B cell (primary cell): ENCODE measurements around the gene STMN3. TPM values are rescaled to one million over a fixed set of nuclear protein-coding genes. Genes with fewer than 3 reads are reported as not detected.
A peak's percentile ranks its signal among the peaks of the same experiment; 100 is the strongest.

ENCODE experiments used
- ATAC-seq: fragments of 200-7000 bp; cut with Tn5 transposase; one replicate; pipeline ENCODE4 v1.10.0; 2021; ENCODE audit warnings: low read depth, mild to moderate bottlenecking, moderate number of reproducible peaks, moderate library complexity
- CTCF ChIA-PET: fragments of 350-600 bp; sonication (Branson Sonifier 250); formaldehyde crosslinking; loops from one replicate; lab custom pipeline; 2021; ENCODE audit warnings: antibody characterized with exemption, inconsistent platforms; lab: Charles Lee
- POLR2A ChIA-PET: fragments of 350-600 bp; sonication (Branson Sonifier 250); formaldehyde crosslinking; loops from one replicate; lab custom pipeline; 2021; ENCODE audit warnings: antibody characterized with exemption; lab: Charles Lee
- DNase-seq: peaks from one replicate; pipeline ENCODE4 v3.0.0; 2013
- H2AFZ ChIP-seq: 2 replicates; pipeline ENCODE4 v1.6.1; 2012; ENCODE audit warnings: mild to moderate bottlenecking, low read depth, low read length; ENCODE audit not compliant: insufficient read depth, poor library complexity, severe bottlenecking
- H3K27ac ChIP-seq, 2 donors: 1 replicate in 1 of 2; 2 replicates in 1 of 2; pipeline ENCODE4 v1.5.1; 2012 to 2013; ENCODE audit warnings: low read length in 2 of 2, mild to moderate bottlenecking in 2 of 2, moderate library complexity in 1 of 2
- H3K27me3 ChIP-seq, 4 experiments: fragments of 200-600 bp in 1 of 4; sonication (generic) in 1 of 4; replicated peaks in 1 of 4; 1 replicate in 2 of 4; 2 replicates in 2 of 4; pipeline versions ENCODE4 v1.6.1 to v1.7.0; 2013 to 2016; ENCODE audit warnings: low read length in 3 of 4, mild to moderate bottlenecking in 2 of 4, mixed read lengths in 1 of 4, moderate library complexity in 1 of 4; ENCODE audit not compliant: insufficient read depth in 4 of 4, control insufficient read depth in 3 of 4; ENCODE audit errors: control extremely low read depth in 1 of 4
- H3K36me3 ChIP-seq, 2 experiments: replicated peaks in 1 of 2; 1 replicate in 1 of 2; 2 replicates in 1 of 2; pipeline versions ENCODE4 v1.6.1 to v1.7.1; 2013; ENCODE audit warnings: low read length in 1 of 2; ENCODE audit not compliant: insufficient read depth in 2 of 2, control insufficient read depth in 1 of 2; ENCODE audit errors: control extremely low read depth in 1 of 2, extremely low read depth in 1 of 2
- H3K4me1 ChIP-seq, 2 donors: fragments of 200-600 bp in 1 of 2; sonication (generic) in 1 of 2; 1 replicate in 1 of 2; 2 replicates in 1 of 2; pipeline versions ENCODE4 v1.5.1 to v1.6.1; 2013 to 2017; ENCODE audit warnings: low read length in 2 of 2; ENCODE audit not compliant: control insufficient read depth in 2 of 2, insufficient read depth in 2 of 2
- H3K4me2 ChIP-seq: replicated peaks from 2 replicates; pipeline ENCODE3; 2012; ENCODE audit warnings: mild to moderate bottlenecking, low read depth, low read length; ENCODE audit not compliant: poor library complexity, severe bottlenecking
- H3K4me3 ChIP-seq, 5 experiments: fragments of 200-600 bp in 1 of 5; sonication (generic) in 1 of 5; 1 replicate in 3 of 5; 2 replicates in 2 of 5; pipeline versions ENCODE4 v1.5.1 to v1.7.0; 2011 to 2016; ENCODE audit warnings: low read length in 4 of 5, mild to moderate bottlenecking in 4 of 5, low read depth in 2 of 5, control low read depth in 1 of 5, moderate library complexity in 1 of 5; ENCODE audit not compliant: insufficient read depth in 1 of 5; ENCODE audit errors: control extremely low read depth in 1 of 5, extremely low read depth in 1 of 5
- H3K79me2 ChIP-seq: fragments of 200-600 bp; sonication (generic); one replicate; pipeline ENCODE4 v1.6.0; 2016; ENCODE audit warnings: low read length; ENCODE audit not compliant: control insufficient read depth, insufficient read depth
- H3K9ac ChIP-seq: fragments of 200-600 bp; sonication (generic); 2 replicates; pipeline ENCODE4 v1.6.1; 2017; ENCODE audit warnings: mild to moderate bottlenecking, low read length, moderate library complexity
- H3K9me3 ChIP-seq, 3 donors: one replicate each; pipeline versions ENCODE4 v1.6.1 to v1.7.1; 2013; ENCODE audit warnings: low read length in 2 of 3; ENCODE audit not compliant: control insufficient read depth in 2 of 3, insufficient read depth in 1 of 3; ENCODE audit errors: control extremely low read depth in 1 of 3
- H4K20me1 ChIP-seq: 2 replicates; pipeline ENCODE4 v1.6.0; 2012; ENCODE audit warnings: mild to moderate bottlenecking, low read length; ENCODE audit not compliant: insufficient read depth, control insufficient read depth, poor library complexity, severe bottlenecking
- H3K27ac Mint-ChIP-seq: one replicate; pipeline ENCODE4 v1.8.0; 2021; ENCODE audit warnings: mixed read lengths
- H3K27me3 Mint-ChIP-seq: one replicate; pipeline ENCODE4 v1.8.0; 2021; ENCODE audit warnings: mixed read lengths
- H3K4me1 Mint-ChIP-seq: one replicate; pipeline ENCODE4 v1.8.0; 2021; ENCODE audit warnings: mixed read lengths
- H3K4me3 Mint-ChIP-seq: one replicate; pipeline ENCODE4 v1.8.0; 2021; ENCODE audit warnings: mixed read lengths
- H3K9me3 Mint-ChIP-seq: one replicate; pipeline ENCODE4 v1.8.0; 2022; ENCODE audit warnings: mixed read lengths; ENCODE audit not compliant: insufficient read depth
- EZH2 ChIP-seq: IDR thresholded peaks from 2 replicates; pipeline ENCODE4 v1.6.1; 2012; ENCODE audit warnings: borderline replicate concordance, low read depth, mild to moderate bottlenecking, moderate library complexity, low read length; ENCODE audit not compliant: insufficient read depth, poor library complexity, severe bottlenecking
- whole genome bisulfite sequencing: methylation state at CpG from one replicate; pipeline ENCODE4 v1.1.5; 2013; ENCODE audit warnings: missing lambda C conversion rate; ENCODE audit not compliant: insufficient coverage; 5-methylcytosine and 5-hydroxymethylcytosine counted together
- intact Hi-C: fragments of 100-400 bp; cut with micrococcal nuclease; formaldehyde crosslinking; loops from one replicate; pipeline ENCODE4 v1.10.0; 2022
- polyA plus RNA-seq: library from polyadenylated mRNA; depleted of rRNA; stranded (reverse); fragments of >200 nt; gene quantifications from 2 replicates; pipeline ENCODE4 v1.2.3, GENCODE V29; 2012
- total RNA-seq, 2 donors: library from RNA; stranded (reverse); fragments of 120-200 nt in 1 of 2; gene quantifications; 1 replicate in 1 of 2; 2 replicates in 1 of 2; pipeline versions ENCODE4 v1.2.3 to v1.2.4, GENCODE V29; 2013 to 2022
- TF ChIP-seq, protein P1 (sequence below): fragments of 200-600 bp; IDR thresholded peaks from one replicate; pipeline ENCODE4 v1.8.0; 2022; ENCODE audit warnings: antibody characterized with exemption, mild to moderate bottlenecking

STMN3 gene
- total and polyA plus RNA-seq, 2 donors (not counting 1 experiment from before 2014, with no cell fraction given): 35.0 to 59.4 TPM

DNA sequence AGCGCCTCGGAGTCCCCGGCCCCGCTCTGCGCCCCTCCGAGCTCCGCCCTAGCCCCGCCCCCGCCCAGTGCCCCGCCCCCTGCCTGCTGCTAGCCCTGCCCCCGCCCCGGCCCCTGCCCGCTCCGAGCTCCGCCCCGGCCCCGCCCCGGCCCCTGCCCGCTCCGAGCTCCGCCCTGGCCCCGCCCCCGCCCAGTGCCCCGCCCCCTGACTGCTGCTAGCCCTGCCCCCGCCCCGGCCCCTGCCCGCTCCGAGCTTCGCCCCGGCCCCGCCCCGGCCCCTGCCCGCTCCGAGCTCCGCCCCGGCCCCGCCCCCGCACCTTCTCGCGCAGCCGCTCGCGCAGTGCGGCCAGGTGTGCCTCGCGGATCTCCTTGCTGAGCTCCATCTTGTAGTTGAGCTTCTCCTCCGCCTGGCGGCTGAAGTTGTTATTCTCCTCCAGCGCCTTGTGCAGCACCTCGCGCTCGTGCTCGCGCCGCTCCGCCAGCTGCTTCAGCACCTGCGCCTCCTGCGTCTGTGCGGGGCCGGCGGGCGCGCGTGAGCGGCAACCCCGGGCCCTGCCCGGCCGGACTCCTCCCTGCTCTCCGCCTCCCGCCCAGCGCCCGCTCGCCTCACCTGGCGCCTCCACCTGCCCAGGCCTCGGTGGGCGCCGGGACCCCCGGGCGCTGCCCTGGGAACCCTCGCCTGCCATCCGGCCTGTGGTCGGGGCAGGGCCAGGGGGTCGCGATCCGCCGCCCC, 11.3 kb downstream of the STMN3 start:
- WGBS: 1% methylated on average over 73 of the region's 86 CpGs
- Histone ChIP-seq H3K9ac (peak overlapping the region; percentile 98), H3K27me3 (no peaks in the 10 kb centered on the region), H3K27ac (peak overlapping the region; percentile 91), H4K20me1 (no peaks in the 10 kb centered on the region), H3K36me3 (no peaks in the 10 kb centered on the region), H3K9me3 (peaks cover 0 to 3% (median 0%) of the 10 kb centered on the region in 3 donors), H3K4me1 (peaks cover 23 to 41% of the 10 kb centered on the region in 2 donors), H3K79me2 (peaks cover 17% of the 10 kb centered on the region), H3K4me2 (peak overlapping the region; percentile 92), H3K4me3 (peak overlapping the region in 4 of 5 experiments; percentile 84 to 97 (median 90)), H2AFZ (peak overlapping the region; percentile 68)
- CTCF ChIA-PET: interaction anchor here (0.7 to 2.1 kb wide), 25 partner anchors 10 to 334 kb away, joined by 3 to 30 read pairs (median 5); partner anchors contain the start of genes ARFRP1, GMEB2, PTK6 and RTEL1
- POLR2A ChIA-PET: interaction anchor here (0.5 to 4.0 kb wide), 19 partner anchors 11 to 458 kb away, joined by 3 to 92 read pairs (median 5); partner anchors contain the start of genes GMEB2, HELZ2, PPDPF and RTEL1
- H3K27ac Mint-ChIP-seq: peak overlapping the region; percentile 97
- H3K9me3 Mint-ChIP-seq: peaks cover 2% of the 10 kb centered on the region
- H3K4me1 Mint-ChIP-seq: peaks cover 28% of the 10 kb centered on the region
- intact Hi-C loops: loop anchor here (1.0 to 5.0 kb wide), 4 partner anchors 16 to 222 kb away; partner anchors contain the start of gene RTEL1
- DNase-seq: peak; percentile 96
- no peak for TF ChIP-seq EZH2
- TF ChIP-seq, protein P1, sequence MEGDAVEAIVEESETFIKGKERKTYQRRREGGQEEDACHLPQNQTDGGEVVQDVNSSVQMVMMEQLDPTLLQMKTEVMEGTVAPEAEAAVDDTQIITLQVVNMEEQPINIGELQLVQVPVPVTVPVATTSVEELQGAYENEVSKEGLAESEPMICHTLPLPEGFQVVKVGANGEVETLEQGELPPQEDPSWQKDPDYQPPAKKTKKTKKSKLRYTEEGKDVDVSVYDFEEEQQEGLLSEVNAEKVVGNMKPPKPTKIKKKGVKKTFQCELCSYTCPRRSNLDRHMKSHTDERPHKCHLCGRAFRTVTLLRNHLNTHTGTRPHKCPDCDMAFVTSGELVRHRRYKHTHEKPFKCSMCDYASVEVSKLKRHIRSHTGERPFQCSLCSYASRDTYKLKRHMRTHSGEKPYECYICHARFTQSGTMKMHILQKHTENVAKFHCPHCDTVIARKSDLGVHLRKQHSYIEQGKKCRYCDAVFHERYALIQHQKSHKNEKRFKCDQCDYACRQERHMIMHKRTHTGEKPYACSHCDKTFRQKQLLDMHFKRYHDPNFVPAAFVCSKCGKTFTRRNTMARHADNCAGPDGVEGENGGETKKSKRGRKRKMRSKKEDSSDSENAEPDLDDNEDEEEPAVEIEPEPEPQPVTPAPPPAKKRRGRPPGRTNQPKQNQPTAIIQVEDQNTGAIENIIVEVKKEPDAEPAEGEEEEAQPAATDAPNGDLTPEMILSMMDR: peak; percentile 67
- H3K27me3 Mint-ChIP-seq: peaks cover 4% of the 10 kb centered on the region
- peak overlapping the region; percentile 82 for H3K4me3 Mint-ChIP-seq
- ATAC-seq: peak; percentile 72
